ENCODE results near the gene MYO3B.

Gene MYO3B

DNA sequence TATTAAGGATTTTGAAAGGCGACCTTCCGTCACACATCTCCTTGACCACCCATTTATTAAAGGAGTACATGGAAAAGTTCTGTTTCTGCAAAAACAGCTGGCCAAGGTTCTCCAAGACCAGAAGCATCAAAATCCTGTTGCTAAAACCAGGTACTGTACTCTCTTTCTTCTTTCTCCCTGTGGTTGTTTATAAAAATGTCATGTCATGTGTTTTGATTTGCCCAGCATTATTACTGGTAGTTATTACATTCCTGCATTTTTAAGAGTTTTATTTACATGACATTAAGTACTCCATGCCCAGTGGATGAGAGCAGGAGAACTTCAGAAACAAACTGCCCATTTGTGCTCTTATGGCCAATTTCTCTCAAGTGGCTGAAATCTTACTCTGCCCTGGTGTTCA, 191.3 kb downstream of the MYO3B start:
- TF ChIP-seq, protein P1, sequence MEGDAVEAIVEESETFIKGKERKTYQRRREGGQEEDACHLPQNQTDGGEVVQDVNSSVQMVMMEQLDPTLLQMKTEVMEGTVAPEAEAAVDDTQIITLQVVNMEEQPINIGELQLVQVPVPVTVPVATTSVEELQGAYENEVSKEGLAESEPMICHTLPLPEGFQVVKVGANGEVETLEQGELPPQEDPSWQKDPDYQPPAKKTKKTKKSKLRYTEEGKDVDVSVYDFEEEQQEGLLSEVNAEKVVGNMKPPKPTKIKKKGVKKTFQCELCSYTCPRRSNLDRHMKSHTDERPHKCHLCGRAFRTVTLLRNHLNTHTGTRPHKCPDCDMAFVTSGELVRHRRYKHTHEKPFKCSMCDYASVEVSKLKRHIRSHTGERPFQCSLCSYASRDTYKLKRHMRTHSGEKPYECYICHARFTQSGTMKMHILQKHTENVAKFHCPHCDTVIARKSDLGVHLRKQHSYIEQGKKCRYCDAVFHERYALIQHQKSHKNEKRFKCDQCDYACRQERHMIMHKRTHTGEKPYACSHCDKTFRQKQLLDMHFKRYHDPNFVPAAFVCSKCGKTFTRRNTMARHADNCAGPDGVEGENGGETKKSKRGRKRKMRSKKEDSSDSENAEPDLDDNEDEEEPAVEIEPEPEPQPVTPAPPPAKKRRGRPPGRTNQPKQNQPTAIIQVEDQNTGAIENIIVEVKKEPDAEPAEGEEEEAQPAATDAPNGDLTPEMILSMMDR (IDR thresholded peaks at IDR 0.05): no peak
- no peak for TF ChIP-seq ZFX (IDR thresholded peaks at IDR 0.05; ENCODE audit: borderline replicate concordance)
- no peak overlapping the region for H3K27ac ChIP-seq

DNA sequence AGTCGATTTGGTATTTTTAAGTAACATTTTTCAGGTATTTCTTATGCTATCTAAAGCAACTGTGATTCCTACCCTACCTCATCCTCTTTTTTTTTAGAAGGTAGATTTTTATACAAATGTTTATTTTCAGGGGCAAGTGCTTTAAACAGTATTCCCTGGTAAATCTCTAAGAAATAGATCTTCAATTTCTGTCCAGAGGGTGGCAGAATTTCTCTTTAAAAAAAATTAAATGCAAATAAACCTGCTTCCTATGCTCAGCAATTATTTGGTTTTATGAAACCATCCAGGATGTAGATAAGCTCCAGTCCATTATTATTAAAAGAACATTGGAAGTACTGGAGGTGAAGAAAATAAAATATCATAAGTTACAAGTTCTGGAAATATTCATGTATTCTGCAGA, 191.9 kb downstream of the MYO3B start:
- no peak for TF ChIP-seq ZFX (IDR thresholded peaks at IDR 0.05; ENCODE audit: borderline replicate concordance)
- TF ChIP-seq, protein P1 (IDR thresholded peaks at IDR 0.05): peak; percentile 23; the same call in 1 of the 2 replicates
- H3K27ac ChIP-seq: no peak overlapping the region

DNA sequence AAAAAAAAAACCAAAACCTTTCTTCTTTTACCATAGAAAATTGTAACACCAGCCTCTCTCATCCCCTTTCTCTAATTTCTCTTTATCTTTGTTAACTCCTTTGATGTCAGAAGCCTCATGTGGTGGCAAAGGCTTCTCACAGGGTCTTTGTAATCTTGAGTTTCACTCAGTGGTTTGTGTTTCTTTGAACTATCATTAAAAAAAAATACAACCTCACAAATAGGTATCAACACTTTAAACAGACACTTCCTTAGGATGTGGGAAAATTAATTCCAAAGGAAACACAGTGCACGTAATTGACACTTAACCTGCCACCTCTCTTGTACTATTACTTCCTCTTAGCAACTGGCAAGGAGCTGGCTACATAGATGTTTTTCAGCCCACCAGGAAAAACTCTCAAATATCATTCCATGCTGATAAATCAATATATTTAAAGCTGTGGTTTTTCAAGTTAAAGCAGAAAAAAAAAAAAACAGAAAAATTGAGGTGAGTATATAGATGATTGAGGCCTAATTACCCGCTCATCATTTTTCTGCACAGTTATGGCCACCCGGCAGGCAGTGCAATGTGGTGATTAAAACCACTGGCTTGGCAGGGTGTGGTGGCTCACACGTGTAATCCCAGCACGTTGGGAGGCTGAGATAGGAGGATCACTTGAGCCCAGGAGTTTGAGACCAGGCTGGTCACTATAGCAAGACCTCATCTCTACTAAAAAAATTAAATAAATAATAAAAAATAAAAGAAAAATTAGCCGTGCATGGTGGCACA, 193.5 kb downstream of the MYO3B start:
- TF ChIP-seq ZFX (IDR thresholded peaks at IDR 0.05; ENCODE audit: borderline replicate concordance): no peak
- TF ChIP-seq, protein P1 (IDR thresholded peaks at IDR 0.05): no peak
- H3K27ac ChIP-seq: no peak overlapping the region

GRCh38 chr2:170375192-170375591, 197.2 kb downstream of the MYO3B start:
- H3K27ac ChIP-seq: no peak overlapping the region
- TF ChIP-seq ZFX (IDR thresholded peaks at IDR 0.05; ENCODE audit: borderline replicate concordance): no peak
- TF ChIP-seq, protein P1 (IDR thresholded peaks at IDR 0.05): no peak

- TF ChIP-seq, protein P1 (IDR thresholded peaks at IDR 0.05): 0 out of 2 replicates have a peak, but pooled peaks have one; percentile 12
- TF ChIP-seq ZFX (IDR thresholded peaks at IDR 0.05; ENCODE audit: borderline replicate concordance): no peak
- H3K27ac ChIP-seq: no peak overlapping the region
Measured at GRCh38 chr2:170377500-170378207, 199.7 kb downstream of the MYO3B start.

GRCh38 chr2:170380267-170380666, 202.3 kb downstream of the MYO3B start:
- H3K27ac ChIP-seq: no peak overlapping the region
- TF ChIP-seq ZFX (IDR thresholded peaks at IDR 0.05; ENCODE audit: borderline replicate concordance): no peak
- TF ChIP-seq, protein P1 (IDR thresholded peaks at IDR 0.05): no peak

DNA sequence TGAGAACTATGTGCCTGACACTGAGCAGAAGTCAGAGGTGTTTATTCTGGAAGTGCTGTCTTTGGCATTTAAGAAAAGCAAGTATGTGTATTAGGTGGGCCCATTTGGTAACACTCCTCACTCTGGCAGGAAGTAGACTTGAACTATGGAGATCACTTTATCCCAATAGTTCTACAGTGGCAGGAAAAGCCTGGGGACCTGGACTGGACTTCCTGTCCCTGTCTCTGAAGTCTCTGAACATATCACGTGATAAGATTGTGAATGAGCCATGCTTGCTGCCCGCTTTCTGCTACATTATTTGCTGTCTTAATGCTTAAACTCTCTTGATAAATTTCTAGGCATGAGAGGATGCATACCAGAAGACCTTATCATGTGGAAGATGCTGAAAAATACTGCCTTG, 203.7 kb downstream of the MYO3B start:
- H3K27ac ChIP-seq: no peak overlapping the region
- TF ChIP-seq ZFX (IDR thresholded peaks at IDR 0.05; ENCODE audit: borderline replicate concordance): no peak
- TF ChIP-seq, protein P1 (IDR thresholded peaks at IDR 0.05): no peak
